Glutamatergic neuron (in vitro differentiated cells): Measurements from ENCODE around the gene STK39. TPM values are rescaled to one million over a fixed set of nuclear protein-coding genes. Genes with fewer than 3 reads are reported as not detected.

Experiments
- DNase-seq: peaks from one replicate; pipeline ENCODE4 v3.0.0; 2022
- H3K27ac Mint-ChIP-seq: one replicate; pipeline ENCODE4 v1.8.0; 2020; ENCODE audit warnings: mild to moderate bottlenecking, mixed read lengths, inconsistent platforms; ENCODE audit not compliant: unreplicated experiment
- H3K27me3 Mint-ChIP-seq: one replicate; pipeline ENCODE4 v1.8.0; 2020; ENCODE audit warnings: mild to moderate bottlenecking, moderate library complexity, mixed read lengths, inconsistent platforms; ENCODE audit not compliant: unreplicated experiment
- H3K36me3 Mint-ChIP-seq: one replicate; pipeline ENCODE4 v1.8.0; 2020; ENCODE audit warnings: mild to moderate bottlenecking, mixed read lengths, inconsistent platforms; ENCODE audit not compliant: unreplicated experiment
- H3K4me1 Mint-ChIP-seq: one replicate; pipeline ENCODE4 v1.8.0; 2020; ENCODE audit warnings: mild to moderate bottlenecking, low read depth, mixed read lengths, inconsistent platforms; ENCODE audit not compliant: unreplicated experiment
- H3K4me3 Mint-ChIP-seq: one replicate; pipeline ENCODE4 v1.8.0; 2020; ENCODE audit warnings: mild to moderate bottlenecking, mixed read lengths, inconsistent platforms; ENCODE audit not compliant: unreplicated experiment
- H3K9me3 Mint-ChIP-seq: one replicate; pipeline ENCODE4 v1.8.0; 2020; ENCODE audit warnings: mild to moderate bottlenecking, moderate library complexity, mixed read lengths, inconsistent platforms; ENCODE audit not compliant: unreplicated experiment
- total RNA-seq: library from RNA; stranded (reverse); fragmentation: NEBNext Ultra II Directional; extraction: Animal tissue kit (Norgen Biotek cat#: 25700); gene quantifications from one replicate; pipeline ENCODE4 v1.2.1, GENCODE V29; 2021; ENCODE audit not compliant: unreplicated experiment
- TF ChIP-seq, protein P1 (sequence below): fragments of 200-600 bp; sonication (generic); IDR thresholded peaks from one replicate; pipeline ENCODE4 v1.5.0; 2021; ENCODE audit not compliant: partially characterized antibody, unreplicated experiment

The STK39 gene
- total RNA-seq, 1 donor from 2014 or later, result 35.9 TPM

DNA sequence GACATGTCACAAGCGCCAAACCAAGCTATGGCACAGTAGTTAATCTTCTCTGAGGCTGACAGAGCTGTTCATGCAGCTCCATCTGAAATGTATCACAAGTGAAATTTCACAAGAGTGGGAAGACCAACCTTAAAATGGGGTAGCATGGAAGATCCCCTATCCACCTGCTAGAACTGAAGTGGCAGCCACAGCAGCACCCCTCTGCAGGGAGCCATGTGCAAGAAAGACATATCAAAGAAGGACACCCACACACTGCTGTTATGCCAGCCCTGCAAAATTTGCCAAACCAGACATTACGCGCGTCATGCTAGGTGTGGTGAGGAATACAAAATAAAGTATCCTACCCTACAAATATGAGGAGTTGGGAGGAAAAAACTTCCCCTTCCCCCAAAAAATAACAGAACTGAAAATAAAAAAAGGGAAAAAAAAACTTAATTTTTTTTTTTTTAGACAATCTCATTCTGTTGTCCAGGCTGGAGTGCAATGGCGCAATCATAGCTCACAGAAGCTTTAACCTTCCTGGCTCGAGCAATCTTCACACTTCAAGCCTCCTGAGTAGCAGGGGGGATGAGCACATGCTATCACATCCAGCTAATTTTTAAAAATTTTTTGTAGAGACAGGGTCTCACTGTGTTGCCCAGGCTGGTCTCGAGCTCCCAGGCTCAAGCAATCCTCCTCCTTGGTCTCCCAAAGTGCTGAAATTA lies 76.2 kb downstream of the STK39 start:
- H3K27me3 Mint-ChIP-seq, result no peaks in the 10 kb centered on the region
- H3K36me3 Mint-ChIP-seq, result no peaks in the 10 kb centered on the region
- peaks cover 34% of the 10 kb centered on the region for H3K4me1 Mint-ChIP-seq
- no peak overlapping the region for H3K4me3 Mint-ChIP-seq
- no peaks in the 10 kb centered on the region for H3K9me3 Mint-ChIP-seq
- no peak for DNase-seq
- H3K27ac Mint-ChIP-seq, result no peak overlapping the region
- TF ChIP-seq, protein P1, sequence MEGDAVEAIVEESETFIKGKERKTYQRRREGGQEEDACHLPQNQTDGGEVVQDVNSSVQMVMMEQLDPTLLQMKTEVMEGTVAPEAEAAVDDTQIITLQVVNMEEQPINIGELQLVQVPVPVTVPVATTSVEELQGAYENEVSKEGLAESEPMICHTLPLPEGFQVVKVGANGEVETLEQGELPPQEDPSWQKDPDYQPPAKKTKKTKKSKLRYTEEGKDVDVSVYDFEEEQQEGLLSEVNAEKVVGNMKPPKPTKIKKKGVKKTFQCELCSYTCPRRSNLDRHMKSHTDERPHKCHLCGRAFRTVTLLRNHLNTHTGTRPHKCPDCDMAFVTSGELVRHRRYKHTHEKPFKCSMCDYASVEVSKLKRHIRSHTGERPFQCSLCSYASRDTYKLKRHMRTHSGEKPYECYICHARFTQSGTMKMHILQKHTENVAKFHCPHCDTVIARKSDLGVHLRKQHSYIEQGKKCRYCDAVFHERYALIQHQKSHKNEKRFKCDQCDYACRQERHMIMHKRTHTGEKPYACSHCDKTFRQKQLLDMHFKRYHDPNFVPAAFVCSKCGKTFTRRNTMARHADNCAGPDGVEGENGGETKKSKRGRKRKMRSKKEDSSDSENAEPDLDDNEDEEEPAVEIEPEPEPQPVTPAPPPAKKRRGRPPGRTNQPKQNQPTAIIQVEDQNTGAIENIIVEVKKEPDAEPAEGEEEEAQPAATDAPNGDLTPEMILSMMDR, result no peak

GRCh38 chr2:168169097-168169745 lies 78.2 kb downstream of the STK39 start:
- Mint-ChIP-seq H3K9me3 (no peaks in the 10 kb centered on the region), H3K4me3 (no peak overlapping the region), H3K4me1 (peaks cover 27% of the 10 kb centered on the region), H3K27me3 (no peaks in the 10 kb centered on the region), H3K36me3 (no peaks in the 10 kb centered on the region), H3K27ac (no peak overlapping the region)
- no peak for DNase-seq
- TF ChIP-seq, protein P1, result no peak

GRCh38 chr2:168167511-168168263 lies 79.7 kb downstream of the STK39 start:
- Mint-ChIP-seq H3K27me3 (no peaks in the 10 kb centered on the region), H3K9me3 (no peaks in the 10 kb centered on the region), H3K36me3 (no peaks in the 10 kb centered on the region), H3K27ac (no peak overlapping the region), H3K4me1 (peaks cover 25% of the 10 kb centered on the region), H3K4me3 (no peak overlapping the region)
- TF ChIP-seq, protein P1, result no peak
- DNase-seq, result no peak

DNA sequence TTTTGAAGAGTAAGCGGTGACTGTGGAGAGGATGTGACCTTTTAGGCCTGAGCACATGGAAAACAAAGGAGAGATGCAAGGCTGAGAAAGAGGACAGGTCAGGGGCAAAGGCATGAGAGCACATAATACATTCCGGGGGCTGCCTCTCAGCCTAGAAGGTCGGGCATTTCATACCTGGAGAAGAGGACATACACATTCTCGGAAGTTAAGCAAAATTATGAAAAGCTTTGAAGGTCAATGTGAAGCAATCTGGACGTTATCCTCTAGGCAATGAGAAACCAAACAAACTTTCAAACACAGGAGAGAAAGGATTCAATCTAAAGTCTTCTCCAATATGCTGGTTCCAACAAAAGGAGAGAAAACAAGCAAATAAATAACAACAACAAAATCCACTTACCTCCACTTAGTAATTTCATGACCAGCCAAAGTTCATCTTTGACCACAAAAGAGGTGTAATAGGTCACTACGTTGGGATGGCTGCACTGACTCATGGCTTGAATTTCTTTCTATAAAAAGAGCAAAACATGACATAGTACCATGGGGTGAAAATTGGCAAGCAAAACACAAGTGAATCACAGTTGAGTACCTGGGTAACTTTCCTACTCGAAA lies 80.4 kb downstream of the STK39 start:
- Mint-ChIP-seq H3K4me1 (peaks cover 20% of the 10 kb centered on the region), H3K36me3 (no peaks in the 10 kb centered on the region), H3K27me3 (no peaks in the 10 kb centered on the region), H3K27ac (no peak overlapping the region), H3K4me3 (no peak overlapping the region), H3K9me3 (no peaks in the 10 kb centered on the region)
- DNase-seq, result no peak
- TF ChIP-seq, protein P1, result no peak
